22Rv1 (cell line): ENCODE data around the gene DHX32.

Experiments used
- H3K27ac ChIP-seq: fragments of 450-650 bp; 2 replicates; pipeline ENCODE4 v1.5.1; 2017
- CTCF ChIP-seq: fragments of 450-650 bp; IDR thresholded peaks from 2 replicates; pipeline ENCODE4 v1.5.1; 2017; ENCODE audit warnings: mild to moderate bottlenecking
- ZFX ChIP-seq: fragments of 450-650 bp; IDR thresholded peaks from 2 replicates; pipeline ENCODE4 v1.6.1; 2017; ENCODE audit warnings: antibody characterized with exemption, borderline replicate concordance

DHX32 gene

GRCh38 chr10:125866421-125867029 lies 14.6 kb downstream of the DHX32 start:
- H3K27ac ChIP-seq, result no peak overlapping the region
- TF ChIP-seq ZFX (no peak), CTCF (no peak)

GRCh38 chr10:125865120-125865519 lies 16.0 kb downstream of the DHX32 start:
- TF ChIP-seq ZFX, result no peak
- no peak for TF ChIP-seq CTCF
- no peak overlapping the region for H3K27ac ChIP-seq

GRCh38 chr10:125859128-125859817 lies 21.8 kb downstream of the DHX32 start:
- TF ChIP-seq CTCF, result no peak
- TF ChIP-seq ZFX, result no peak
- no peak overlapping the region for H3K27ac ChIP-seq

- no peak for TF ChIP-seq CTCF
- TF ChIP-seq ZFX, result no peak
- H3K27ac ChIP-seq, result no peak overlapping the region
These were observed 23.8 kb downstream of the DHX32 start for GRCh38 chr10:125857185-125857760.

- TF ChIP-seq CTCF (no peak), ZFX (no peak)
- no peak overlapping the region for H3K27ac ChIP-seq
These were observed 28.6 kb downstream of the DHX32 start for GRCh38 chr10:125852487-125852886.

- no peak overlapping the region for H3K27ac ChIP-seq
These were observed 30.0 kb downstream of the DHX32 start for GRCh38 chr10:125850766-125851731.

More at GRCh38 chr10:125850766-125851731, 30.0 kb downstream of the DHX32 start:
- TF ChIP-seq CTCF (no peak), ZFX (no peak)
